Esophagus squamous epithelium (tissue), 4 donors: ENCODE measurements around the gene LRBA.

ENCODE experiments used
- CTCF ChIP-seq, 6 experiments: fragments of 450-650 bp in 4 of 6; fragments of 200-600 bp in 2 of 6; sonication (generic) in 2 of 6; IDR thresholded peaks; one replicate each; pipeline ENCODE4 v1.5.1; 2016 to 2019; ENCODE audit warnings: antibody characterized with exemption in 6 of 6, mild to moderate bottlenecking in 4 of 6, moderate library complexity in 4 of 6
- POLR2A ChIP-seq, 4 donors: fragments of 450-650 bp; IDR thresholded peaks; one replicate each; pipeline ENCODE4 v1.6.1; 2017; ENCODE audit warnings: antibody characterized with exemption in 4 of 4, mild to moderate bottlenecking in 4 of 4, moderate library complexity in 3 of 4

- TF ChIP-seq CTCF (IDR thresholded peaks at IDR 0.05) (no peak), POLR2A (IDR thresholded peaks at IDR 0.05) (no peak)
Observed at GRCh38 chr4:150585611-150586010, 429.5 kb downstream of the LRBA start.
